Naive thymus-derived CD4-positive, alpha-beta T cell (primary cell): Measurements from ENCODE around the gene CAMTA1. TPM values are rescaled to one million over a fixed set of nuclear protein-coding genes. Genes with fewer than 3 reads are reported as not detected.

Source experiments
- ATAC-seq: fragments of 150-1000 bp; cut with Tn5 transposase; 2 replicates; pipeline ENCODE4 v1.10.0; 2021; ENCODE audit warnings: mild to moderate bottlenecking, moderate library complexity
- CTCF ChIA-PET: fragments of 350-600 bp; sonication (Branson Sonifier 250); formaldehyde crosslinking; loops from one replicate; lab custom pipeline; 2021; ENCODE audit warnings: antibody characterized with exemption; lab: Charles Lee
- POLR2A ChIA-PET: fragments of 350-600 bp; sonication (Branson Sonifier 250); formaldehyde crosslinking; loops from one replicate; lab custom pipeline; 2021; ENCODE audit warnings: antibody characterized with exemption, inconsistent platforms; lab: Charles Lee
- DNase-seq, 9 donors: peaks; one replicate each; pipeline versions ENCODE4 v3.0.0 to v3.0.0-alpha.2; 2020 to 2022; ENCODE audit warnings: mixed read lengths in 1 of 9
- H3K27ac ChIP-seq: one replicate; pipeline ENCODE4 v1.7.0; 2013; ENCODE audit warnings: mild to moderate bottlenecking, low read depth, low read length, moderate library complexity
- H3K27me3 ChIP-seq, 2 donors: one replicate each; pipeline ENCODE4 v1.7.0; 2013; ENCODE audit warnings: low read length in 2 of 2, mild to moderate bottlenecking in 2 of 2, moderate library complexity in 2 of 2; ENCODE audit not compliant: control insufficient read depth in 2 of 2, insufficient read depth in 2 of 2
- H3K36me3 ChIP-seq, 3 experiments: 1 replicate in 2 of 3; 2 replicates in 1 of 3; pipeline ENCODE4 v1.7.0; 2013; ENCODE audit warnings: low read length in 3 of 3, mild to moderate bottlenecking in 3 of 3, moderate library complexity in 1 of 3; ENCODE audit not compliant: insufficient read depth in 3 of 3, control insufficient read depth in 2 of 3
- H3K4me1 ChIP-seq, 2 donors: one replicate each; pipeline ENCODE4 v1.7.0; 2013; ENCODE audit warnings: low read length in 2 of 2, mild to moderate bottlenecking in 2 of 2, moderate library complexity in 1 of 2; ENCODE audit not compliant: control insufficient read depth in 2 of 2, insufficient read depth in 2 of 2
- H3K4me3 ChIP-seq: 2 replicates; pipeline ENCODE4 v1.7.0; 2013; ENCODE audit warnings: mild to moderate bottlenecking, low read length
- H3K9me3 ChIP-seq, 3 experiments: 1 replicate in 2 of 3; 2 replicates in 1 of 3; pipeline ENCODE4 v1.7.0; 2013; ENCODE audit warnings: low read length in 3 of 3; ENCODE audit not compliant: control insufficient read depth in 2 of 3
- H3K27ac Mint-ChIP-seq, 9 donors: one replicate each; pipeline ENCODE4 v1.8.0; 2020 to 2022; ENCODE audit warnings: mixed read lengths in 9 of 9, mild to moderate bottlenecking in 8 of 9, moderate library complexity in 5 of 9, inconsistent platforms in 2 of 9
- H3K27me3 Mint-ChIP-seq, 5 donors: one replicate each; pipeline ENCODE4 v1.8.0; 2021 to 2022; ENCODE audit warnings: mixed read lengths in 5 of 5, mild to moderate bottlenecking in 1 of 5
- H3K36me3 Mint-ChIP-seq, 5 donors: one replicate each; pipeline ENCODE4 v1.8.0; 2020 to 2022; ENCODE audit warnings: mixed read lengths in 5 of 5, mild to moderate bottlenecking in 3 of 5, inconsistent platforms in 1 of 5
- H3K4me1 Mint-ChIP-seq, 7 donors: one replicate each; pipeline ENCODE4 v1.8.0; 2020 to 2022; ENCODE audit warnings: mixed read lengths in 7 of 7, mild to moderate bottlenecking in 3 of 7, inconsistent platforms in 1 of 7
- H3K4me3 Mint-ChIP-seq, 10 donors: one replicate each; pipeline ENCODE4 v1.8.0; 2020 to 2022; ENCODE audit warnings: mild to moderate bottlenecking in 10 of 10, mixed read lengths in 10 of 10, moderate library complexity in 6 of 10, inconsistent platforms in 2 of 10
- H3K9me3 Mint-ChIP-seq, 11 donors: one replicate each; pipeline ENCODE4 v1.8.0; 2020 to 2022; ENCODE audit warnings: mixed read lengths in 11 of 11, mild to moderate bottlenecking in 4 of 11, inconsistent platforms in 1 of 11, moderate library complexity in 1 of 11
- intact Hi-C, 2 donors: fragments of 100-400 bp; cut with micrococcal nuclease; formaldehyde crosslinking; loops; one replicate each; pipeline ENCODE4 v1.15.1; 2023
- polyA plus RNA-seq, 2 donors: library from polyadenylated mRNA; unstranded; fragments of 300-500 nt; fragmentation: Illumina TruSeq; gene quantifications; one replicate each; pipeline ENCODE4 v1.2.3, GENCODE V29; 2021
- total RNA-seq, 6 experiments: library from RNA in 5 of 6; stranded (reverse) in 5 of 6; gene quantifications; 1 replicate in 5 of 6; 2 replicates in 1 of 6; pipeline ENCODE4 v1.2.3 and lab custom pipeline; 2021 to 2026

Gene CAMTA1
- total and polyA plus RNA-seq, 7 experiments from 2014 or later, result 38.1 to 68.6 (median 42.6) TPM

GRCh38 chr1:7659514-7659913 lies 874.3 kb downstream of the CAMTA1 start:
- Histone ChIP-seq H3K4me3 (no peak overlapping the region), H3K9me3 (no peaks in the 10 kb centered on the region), H3K36me3 (no peaks in the 10 kb centered on the region), H3K27ac (no peak overlapping the region), H3K4me1 (no peaks in the 10 kb centered on the region), H3K27me3 (no peaks in the 10 kb centered on the region)
- peak overlapping the region in 1 of 9 donors; percentile 55 for H3K27ac Mint-ChIP-seq
- H3K4me3 Mint-ChIP-seq, result no peak overlapping the region
- H3K9me3 Mint-ChIP-seq, result peaks cover 0 to 9% (median 0%) of the 10 kb centered on the region in 11 donors
- ATAC-seq (no peak), DNase-seq (no peak)
- no peaks in the 10 kb centered on the region for H3K36me3 Mint-ChIP-seq
- CTCF ChIA-PET, result no interaction called here
- H3K27me3 Mint-ChIP-seq, result peaks cover 0 to 4% (median 0%) of the 10 kb centered on the region in 5 donors
- POLR2A ChIA-PET, result no interaction called here
- no peaks in the 10 kb centered on the region for H3K4me1 Mint-ChIP-seq
- intact Hi-C loops, result no loop called here

GRCh38 chr1:7663451-7664146 lies 878.3 kb downstream of the CAMTA1 start:
- H3K9me3 ChIP-seq, result no peaks in the 10 kb centered on the region
- H3K36me3 ChIP-seq, result no peaks in the 10 kb centered on the region
- H3K4me3 ChIP-seq, result no peak overlapping the region
- no peak for DNase-seq
- Mint-ChIP-seq H3K9me3 (no peaks in the 10 kb centered on the region), H3K4me3 (no peak overlapping the region), H3K27me3 (peaks cover 0 to 4% (median 0%) of the 10 kb centered on the region in 5 donors), H3K4me1 (peaks cover 0 to 2% (median 0%) of the 10 kb centered on the region in 7 donors), H3K27ac (no peak overlapping the region), H3K36me3 (no peaks in the 10 kb centered on the region)
- H3K27ac ChIP-seq, result no peak overlapping the region
- intact Hi-C loops, result no loop called here
- H3K27me3 ChIP-seq, result no peaks in the 10 kb centered on the region
- no peaks in the 10 kb centered on the region for H3K4me1 ChIP-seq
- POLR2A ChIA-PET, result no interaction called here
- ATAC-seq, result no peak
- CTCF ChIA-PET, result interaction anchor here (1.4 to 7.6 kb wide), 2 partner anchors 15 to 89 kb away, joined by 3 to 204 read pairs; no protein-coding TSS in a partner anchor

- no peak for DNase-seq
- Histone ChIP-seq H3K4me1 (no peaks in the 10 kb centered on the region), H3K27me3 (no peaks in the 10 kb centered on the region), H3K9me3 (no peaks in the 10 kb centered on the region), H3K27ac (no peak overlapping the region), H3K4me3 (no peak overlapping the region), H3K36me3 (no peaks in the 10 kb centered on the region)
- intact Hi-C loops, result no loop called here
- POLR2A ChIA-PET, result no interaction called here
- Mint-ChIP-seq H3K36me3 (no peaks in the 10 kb centered on the region), H3K4me3 (no peak overlapping the region), H3K4me1 (peaks cover 0 to 2% (median 0%) of the 10 kb centered on the region in 7 donors), H3K27ac (no peak overlapping the region), H3K9me3 (no peaks in the 10 kb centered on the region), H3K27me3 (peaks cover 0 to 4% (median 0%) of the 10 kb centered on the region in 5 donors)
- ATAC-seq, result no peak
- CTCF ChIA-PET, result interaction anchor here (1.1 to 7.6 kb wide), 3 partner anchors 15 to 839 kb away, joined by 3 to 204 read pairs (median 4); no protein-coding TSS in a partner anchor
These were observed 879.1 kb downstream of the CAMTA1 start for GRCh38 chr1:7664147-7664892.

- no peaks in the 10 kb centered on the region for H3K4me1 ChIP-seq
- H3K4me3 Mint-ChIP-seq, result no peak overlapping the region
- H3K4me3 ChIP-seq, result no peak overlapping the region
- H3K27ac Mint-ChIP-seq, result no peak overlapping the region
- intact Hi-C loops, result no loop called here
- H3K9me3 ChIP-seq, result no peaks in the 10 kb centered on the region
- ChIA-PET CTCF (interaction anchor here (1.1 to 7.6 kb wide), 2 partner anchors 87 to 839 kb away, joined by 4 to 204 read pairs; no protein-coding TSS in a partner anchor), POLR2A (no interaction called here)
- H3K27ac ChIP-seq, result no peak overlapping the region
- peaks cover 0 to 4% (median 0%) of the 10 kb centered on the region in 5 donors for H3K27me3 Mint-ChIP-seq
- H3K9me3 Mint-ChIP-seq, result no peaks in the 10 kb centered on the region
- H3K27me3 ChIP-seq, result no peaks in the 10 kb centered on the region
- ATAC-seq, result no peak
- peaks cover 0 to 4% (median 0%) of the 10 kb centered on the region in 7 donors for H3K4me1 Mint-ChIP-seq
- H3K36me3 Mint-ChIP-seq, result no peaks in the 10 kb centered on the region
- no peaks in the 10 kb centered on the region for H3K36me3 ChIP-seq
- no peak for DNase-seq
These were observed 879.6 kb downstream of the CAMTA1 start for GRCh38 chr1:7664893-7665250.

- ChIA-PET CTCF (interaction anchor here (0.6 to 7.6 kb wide), 3 partner anchors 17 to 286 kb away, joined by 3 to 204 read pairs (median 5); no protein-coding TSS in a partner anchor), POLR2A (no interaction called here)
- H3K4me1 ChIP-seq, result no peaks in the 10 kb centered on the region
- H3K4me3 ChIP-seq, result no peak overlapping the region
- no peak overlapping the region for H3K4me3 Mint-ChIP-seq
- ATAC-seq (no peak), DNase-seq (no peak)
- no peaks in the 10 kb centered on the region for H3K9me3 ChIP-seq
- no peak overlapping the region for H3K27ac Mint-ChIP-seq
- H3K27me3 ChIP-seq, result no peaks in the 10 kb centered on the region
- H3K4me1 Mint-ChIP-seq, result peaks cover 0 to 8% (median 3%) of the 10 kb centered on the region in 7 donors
- no peaks in the 10 kb centered on the region for H3K9me3 Mint-ChIP-seq
- H3K36me3 Mint-ChIP-seq, result no peaks in the 10 kb centered on the region
- H3K36me3 ChIP-seq, result no peaks in the 10 kb centered on the region
- no peak overlapping the region for H3K27ac ChIP-seq
- intact Hi-C loops, result no loop called here
- peaks cover 0 to 8% (median 0%) of the 10 kb centered on the region in 5 donors for H3K27me3 Mint-ChIP-seq
These were observed 881.0 kb downstream of the CAMTA1 start for GRCh38 chr1:7666249-7666648.

GRCh38 chr1:7667159-7667558 lies 881.9 kb downstream of the CAMTA1 start:
- Histone ChIP-seq H3K27ac (no peak overlapping the region), H3K9me3 (no peaks in the 10 kb centered on the region), H3K36me3 (no peaks in the 10 kb centered on the region), H3K4me3 (no peak overlapping the region), H3K4me1 (no peaks in the 10 kb centered on the region), H3K27me3 (no peaks in the 10 kb centered on the region)
- peaks cover 0 to 8% (median 3%) of the 10 kb centered on the region in 7 donors for H3K4me1 Mint-ChIP-seq
- POLR2A ChIA-PET, result interaction anchor here (2.5 kb wide), 1 partner anchor 86 kb away, joined by 9 read pairs; no protein-coding TSS in a partner anchor
- H3K27me3 Mint-ChIP-seq, result peaks cover 0 to 6% (median 0%) of the 10 kb centered on the region in 5 donors
- no peaks in the 10 kb centered on the region for H3K36me3 Mint-ChIP-seq
- H3K4me3 Mint-ChIP-seq, result no peak overlapping the region
- ATAC-seq (no peak), DNase-seq (no peak)
- intact Hi-C loops, result loop anchor here (1.0 kb wide), 1 partner anchor 86 kb away; no protein-coding TSS in a partner anchor
- CTCF ChIA-PET, result interaction anchor here (1.0 to 7.6 kb wide), 6 partner anchors 17 to 234 kb away, joined by 3 to 204 read pairs (median 4); no protein-coding TSS in a partner anchor
- H3K27ac Mint-ChIP-seq, result no peak overlapping the region
- no peaks in the 10 kb centered on the region for H3K9me3 Mint-ChIP-seq
